GM21619 (cell line): ENCODE data around the gene PICALM.

Source experiments
- ATAC-seq: cut with Tn5 transposase; IDR thresholded peaks from one replicate; pipeline ENCODE4 v1.9.1; 2021; ENCODE audit not compliant: unreplicated experiment

PICALM gene

DNA sequence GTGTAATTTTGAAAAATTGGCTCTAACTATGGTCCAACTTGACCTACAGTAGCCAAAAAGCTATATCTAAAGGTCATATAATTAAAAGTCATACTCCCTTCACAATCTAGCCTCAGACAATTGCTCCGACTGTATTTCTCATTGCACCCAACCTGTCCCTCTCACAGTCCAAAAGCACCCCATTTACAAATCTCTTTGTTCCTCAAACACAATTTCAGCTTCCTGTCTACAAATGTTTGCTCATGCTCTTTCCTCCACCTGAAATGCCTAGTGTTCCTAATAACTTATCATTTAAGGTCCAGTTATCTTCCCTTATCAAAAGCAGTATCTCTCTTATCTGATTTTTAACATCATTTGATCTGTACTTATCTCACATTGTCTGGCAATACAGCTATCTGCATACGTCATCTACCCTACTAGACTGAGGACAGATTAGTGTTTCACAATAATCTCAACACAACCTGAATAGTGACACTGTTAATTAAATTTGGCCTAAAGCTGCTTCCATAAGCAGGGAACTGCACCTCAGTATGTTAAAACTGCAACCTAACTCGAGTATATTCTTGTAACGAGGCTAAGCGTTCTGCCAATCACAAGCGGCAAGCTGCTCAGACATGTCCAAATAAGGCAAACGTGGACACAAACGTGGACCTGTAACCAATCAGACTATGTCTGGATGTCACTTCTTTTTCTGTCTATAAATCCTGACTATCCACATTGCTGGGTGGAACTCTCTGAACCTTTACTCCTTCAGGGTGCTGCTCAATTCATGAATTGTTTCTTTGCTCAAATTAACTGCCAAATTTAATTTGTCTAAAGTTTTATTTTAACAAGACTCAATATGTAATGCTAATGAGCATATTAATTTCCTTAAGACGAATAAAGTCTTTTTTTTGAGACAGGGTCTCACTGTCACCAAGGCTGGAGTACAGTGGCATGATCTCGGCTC, 15.9 kb downstream of the PICALM start:
- no peak for ATAC-seq

DNA sequence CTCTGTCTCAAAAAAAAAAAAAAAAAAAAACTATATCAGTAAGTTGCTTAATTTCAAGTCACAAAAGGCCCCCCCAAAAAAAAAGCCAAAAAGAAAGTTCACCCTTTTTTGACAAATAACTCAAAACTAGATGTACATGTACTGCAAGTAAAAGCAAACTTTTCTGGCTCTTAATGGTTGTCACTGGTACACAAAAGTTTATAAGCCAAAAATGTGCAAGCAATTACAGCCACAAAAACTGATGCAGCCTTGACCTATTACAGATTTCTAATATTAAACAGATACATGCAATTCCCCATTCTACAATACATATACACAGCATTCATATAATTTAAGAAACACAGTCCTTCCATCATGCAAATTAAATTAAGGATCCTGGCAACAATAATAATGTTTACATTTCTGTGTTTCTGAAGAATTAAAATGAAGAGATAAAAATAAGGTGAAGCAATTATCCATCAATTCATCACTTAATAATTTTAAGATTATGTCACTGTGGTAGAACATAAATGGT, 18.6 kb downstream of the PICALM start:
- ATAC-seq: no peak

DNA sequence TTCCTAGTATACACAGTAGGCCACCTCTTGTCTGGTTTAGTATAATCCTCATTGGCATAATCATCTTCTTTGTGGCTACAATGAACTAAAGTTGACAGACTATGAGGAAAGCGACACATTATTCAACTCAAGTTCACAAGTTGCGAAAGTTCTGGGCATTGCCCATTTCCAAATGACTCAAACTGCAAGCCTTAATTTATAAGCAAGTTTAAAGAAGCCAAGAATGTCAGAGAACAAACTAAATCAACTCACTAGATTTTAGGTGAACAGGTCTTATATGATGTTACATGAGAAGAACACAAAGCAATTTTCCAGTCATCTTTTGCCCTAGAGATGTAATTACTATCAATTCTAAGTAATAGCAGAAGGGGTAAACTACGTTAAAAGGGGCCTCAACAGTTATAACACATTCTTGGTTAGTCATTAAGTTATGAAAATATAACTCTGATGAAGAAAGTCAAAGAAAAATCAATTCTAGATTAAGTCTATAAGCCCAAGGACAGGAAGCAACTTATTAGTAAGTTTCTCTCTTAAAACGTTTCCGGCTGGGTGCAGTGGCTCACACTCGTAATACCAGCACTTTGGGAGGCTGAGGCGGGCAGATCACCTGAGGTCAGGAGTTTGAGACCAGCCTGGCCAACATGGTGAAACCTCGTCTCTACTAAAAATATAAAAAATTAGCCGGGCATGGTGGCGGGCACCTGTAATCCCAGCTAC, 21.5 kb downstream of the PICALM start:
- peak; percentile 55 for ATAC-seq

DNA sequence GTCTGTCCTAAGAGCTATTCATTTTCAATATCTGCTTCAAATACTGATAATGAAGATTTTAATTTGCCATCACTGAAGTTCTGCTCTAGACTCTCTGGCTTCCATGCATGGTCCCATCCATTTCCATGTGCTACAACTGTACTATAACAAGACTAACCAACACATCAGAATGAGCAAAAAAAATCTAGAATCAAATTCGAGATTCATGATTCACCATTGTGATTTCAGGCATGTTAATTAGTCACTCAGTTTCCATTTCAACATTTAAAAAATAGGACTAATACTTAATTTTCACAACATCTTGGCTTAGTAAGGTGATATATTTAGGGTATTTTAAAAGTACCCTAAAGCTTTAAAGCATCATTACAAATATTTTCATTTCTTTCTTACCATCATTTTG, 22.8 kb downstream of the PICALM start:
- no peak for ATAC-seq

DNA sequence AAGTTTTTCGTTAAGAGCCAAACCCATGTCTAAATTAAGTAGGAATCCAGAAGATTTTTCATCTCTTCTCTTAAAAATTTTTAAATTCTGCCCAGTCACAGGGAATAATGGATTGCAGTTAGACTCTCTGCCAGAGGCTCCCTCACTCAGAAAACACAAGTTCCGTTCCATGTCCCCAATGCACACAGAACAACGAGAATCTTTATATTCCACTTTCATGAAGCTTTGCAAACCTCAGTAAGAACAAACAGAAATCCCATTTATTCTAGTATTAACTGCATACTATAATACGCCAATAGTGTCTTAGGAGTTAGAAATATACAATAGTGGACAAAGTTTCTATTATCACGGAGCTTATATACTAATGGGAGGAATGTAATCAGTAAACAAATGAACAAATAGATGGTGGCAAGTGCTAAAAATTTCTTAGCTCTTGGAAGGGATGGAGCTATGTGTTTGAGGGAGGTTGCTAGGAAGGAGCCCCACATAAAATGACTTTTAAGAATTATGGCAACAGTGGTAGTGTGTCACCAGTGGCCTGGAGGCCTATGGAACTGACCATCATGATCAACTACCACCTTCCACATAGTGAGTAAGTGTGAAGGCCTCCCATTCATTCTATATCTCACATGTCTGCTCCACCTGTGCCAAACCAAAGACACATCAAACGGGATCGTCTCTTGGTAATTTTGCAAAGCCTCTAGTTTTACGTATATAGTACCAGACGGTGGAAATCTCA, 24.9 kb downstream of the PICALM start:
- no peak for ATAC-seq

DNA sequence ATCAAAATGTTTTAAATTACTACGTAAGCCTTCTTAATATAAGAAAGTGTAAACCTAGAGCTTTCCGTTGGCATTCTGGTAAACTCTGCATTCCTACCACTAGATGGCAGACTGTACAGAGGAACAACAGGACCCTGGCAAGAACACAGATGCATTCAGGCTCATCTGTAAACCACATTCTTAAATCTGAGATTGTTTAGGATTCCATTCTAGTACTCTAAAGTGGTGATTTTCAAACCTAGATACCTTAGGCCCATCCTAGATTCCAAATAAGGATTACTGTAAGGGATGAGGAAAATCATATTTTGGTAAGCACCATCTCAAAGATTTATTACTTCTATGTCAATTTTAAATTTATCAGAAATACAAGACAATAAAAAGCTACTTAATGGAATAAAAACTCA, 26.9 kb downstream of the PICALM start:
- ATAC-seq: peak; percentile 67

DNA sequence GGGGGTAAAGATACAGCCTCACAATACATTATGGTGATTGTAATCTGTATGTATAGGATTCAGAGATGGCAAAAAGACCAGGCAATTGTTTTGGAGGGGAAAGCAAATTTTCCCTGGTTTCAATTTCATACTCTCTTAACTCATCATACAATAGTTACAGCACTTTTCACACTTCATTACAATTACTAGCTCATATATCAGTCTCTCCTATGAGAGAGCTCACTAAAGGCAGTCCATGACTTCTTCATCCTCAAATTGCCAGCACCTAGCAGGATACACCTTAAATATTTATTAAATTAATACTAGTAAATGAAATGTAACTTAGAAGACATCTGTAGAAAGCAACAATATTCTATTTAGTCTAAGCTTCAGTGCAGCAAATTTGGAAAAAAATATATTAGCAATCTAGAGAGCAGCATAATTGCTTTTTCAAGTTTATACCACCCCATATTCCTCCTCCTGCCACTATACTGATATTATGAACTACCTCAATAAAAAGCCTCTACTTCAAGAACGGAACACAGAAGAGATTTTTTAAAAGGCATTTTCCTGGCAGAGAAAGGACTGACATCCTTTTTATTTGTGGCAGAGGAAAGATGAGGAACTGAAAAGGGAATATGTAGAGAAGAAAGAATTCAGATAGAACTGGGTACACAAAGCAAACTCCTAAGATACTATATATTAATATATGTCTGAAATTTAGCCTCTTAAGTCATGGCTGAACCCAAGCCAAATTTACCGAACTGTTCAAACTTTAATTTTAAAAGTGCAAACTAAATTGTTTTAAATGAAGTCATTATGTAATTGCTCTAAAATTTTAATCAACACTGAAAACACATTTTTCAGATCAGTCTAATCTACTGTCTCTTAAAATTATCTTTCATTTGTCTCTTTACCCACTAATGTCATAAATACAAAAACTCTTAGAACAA, 27.7 kb downstream of the PICALM start:
- no peak for ATAC-seq

DNA sequence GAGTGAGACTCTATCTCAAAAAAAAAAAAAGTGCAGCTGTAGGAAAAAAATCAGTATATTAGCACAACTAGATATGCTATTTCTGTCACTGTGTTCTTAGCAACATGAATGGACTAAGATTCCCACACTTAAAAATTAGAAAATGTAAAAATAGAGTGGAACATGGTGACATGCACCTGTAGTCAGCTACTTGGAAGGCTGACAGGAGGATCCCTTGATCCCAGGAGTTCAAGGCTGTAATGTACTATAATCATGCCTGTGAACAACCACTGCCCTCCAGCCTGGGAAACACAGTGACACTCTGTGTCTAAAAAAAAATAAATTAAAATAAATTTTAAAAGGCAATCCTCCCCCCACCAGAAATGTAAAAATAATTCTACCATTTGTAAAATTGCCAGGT, 29.8 kb downstream of the PICALM start:
- ATAC-seq: no peak

DNA sequence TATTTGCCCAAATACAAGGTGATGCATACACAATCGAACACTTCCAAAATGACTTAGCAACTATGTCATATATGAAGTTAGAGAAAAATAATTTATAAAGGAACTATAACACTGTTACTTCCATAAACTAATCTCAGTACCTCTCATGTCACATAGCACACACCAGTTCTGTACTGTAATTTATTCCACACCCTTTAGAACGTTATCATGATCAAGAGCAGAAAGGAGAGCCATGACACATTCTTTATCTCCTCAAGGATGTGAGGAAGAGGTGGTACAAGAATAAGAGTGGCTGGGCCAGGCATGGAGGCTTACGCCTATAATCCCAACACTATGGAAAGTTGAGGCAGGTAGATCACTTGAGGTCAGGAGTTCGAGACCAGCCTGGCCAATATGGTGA, 31.1 kb downstream of the PICALM start:
- ATAC-seq: no peak

DNA sequence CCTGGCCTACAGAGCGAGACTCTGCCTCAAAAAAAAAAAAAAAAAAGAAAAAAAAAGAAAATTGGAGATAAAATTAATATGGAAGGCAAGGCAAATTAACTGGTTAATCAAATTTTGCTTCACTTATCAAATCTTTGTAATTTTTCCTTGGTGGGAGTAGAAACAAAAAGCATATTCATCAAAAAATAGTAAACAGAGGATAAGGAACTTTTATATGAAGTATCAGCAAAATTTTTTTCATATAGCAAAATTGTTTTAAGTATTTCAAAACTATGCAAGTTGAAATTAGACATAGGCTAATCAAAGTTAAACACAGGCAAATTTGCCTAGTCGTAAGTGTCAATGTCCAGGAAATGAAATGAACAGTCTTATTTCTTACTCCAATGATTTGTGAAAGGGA, 33.0 kb downstream of the PICALM start:
- ATAC-seq: no peak

DNA sequence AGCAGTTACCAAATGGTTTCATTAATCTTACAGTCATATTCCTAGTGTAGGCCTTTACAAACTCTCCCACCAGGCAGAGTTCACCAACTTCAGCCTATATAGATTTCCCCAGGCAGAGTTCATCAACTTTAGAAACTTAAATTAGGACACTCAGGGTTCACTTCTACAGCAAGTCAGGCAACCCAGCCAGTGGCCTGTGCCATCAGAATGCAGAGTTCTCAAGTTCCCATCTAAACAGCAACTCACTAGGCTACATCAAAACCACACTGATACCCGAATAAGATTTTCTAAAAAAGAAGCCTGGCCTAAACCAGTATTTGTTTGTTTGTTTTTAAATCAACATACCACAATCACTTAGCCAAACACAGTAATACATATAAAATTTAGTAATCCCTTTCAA, 33.7 kb downstream of the PICALM start:
- ATAC-seq: no peak

DNA sequence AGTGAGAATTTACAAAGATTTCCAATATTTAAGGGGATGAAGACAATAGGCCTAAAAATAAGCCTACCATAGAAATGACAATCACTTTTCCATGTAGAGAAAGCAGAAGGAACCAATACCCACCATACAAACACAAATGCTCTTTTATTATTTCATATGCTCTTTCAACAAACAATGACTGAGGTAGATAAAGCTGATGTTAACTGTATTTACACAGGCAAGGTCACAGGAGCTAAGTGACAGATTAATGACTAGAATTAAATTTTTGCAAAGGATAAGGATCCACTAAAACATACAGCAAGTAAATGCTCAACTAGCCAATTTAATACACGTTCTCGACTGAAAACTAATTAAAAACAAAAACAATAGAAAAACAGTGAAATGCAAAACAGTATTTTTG, 34.2 kb downstream of the PICALM start:
- no peak for ATAC-seq

DNA sequence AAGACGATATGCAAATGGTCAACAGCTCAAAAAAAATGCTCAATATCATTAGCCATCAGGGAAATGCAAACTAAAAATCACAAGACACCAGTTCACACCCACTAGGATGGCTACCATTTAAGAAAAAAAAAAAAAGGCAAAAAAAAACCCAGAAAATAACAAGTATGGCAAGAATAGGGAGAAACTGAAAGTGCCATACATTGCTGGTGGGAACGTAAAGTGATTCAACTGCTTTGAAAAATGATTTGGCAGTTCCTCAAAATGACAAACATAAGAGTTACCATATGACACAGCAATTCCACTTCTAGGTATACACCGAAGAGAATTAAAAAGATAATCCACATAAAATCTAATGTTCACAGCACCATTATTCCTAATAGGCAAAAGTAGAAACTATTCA, 47.5 kb downstream of the PICALM start:
- no peak for ATAC-seq

DNA sequence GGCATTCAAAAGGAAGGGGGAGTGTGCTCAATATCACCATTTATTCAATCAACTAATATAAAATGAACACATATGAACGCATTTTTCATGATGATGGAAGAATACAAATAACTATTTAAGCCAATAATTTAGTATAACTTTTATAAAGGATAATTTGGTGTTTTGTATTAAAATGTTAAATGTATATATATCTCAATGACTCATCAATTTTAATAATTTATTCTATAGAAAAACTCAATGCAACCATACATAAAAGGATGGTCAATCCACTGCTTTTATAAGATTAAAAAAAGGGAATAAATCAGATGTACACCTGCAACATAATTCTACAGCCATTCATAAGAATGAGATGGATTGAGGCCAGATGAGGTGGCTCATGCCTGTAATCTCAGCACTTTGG, 50.6 kb downstream of the PICALM start:
- ATAC-seq: no peak

DNA sequence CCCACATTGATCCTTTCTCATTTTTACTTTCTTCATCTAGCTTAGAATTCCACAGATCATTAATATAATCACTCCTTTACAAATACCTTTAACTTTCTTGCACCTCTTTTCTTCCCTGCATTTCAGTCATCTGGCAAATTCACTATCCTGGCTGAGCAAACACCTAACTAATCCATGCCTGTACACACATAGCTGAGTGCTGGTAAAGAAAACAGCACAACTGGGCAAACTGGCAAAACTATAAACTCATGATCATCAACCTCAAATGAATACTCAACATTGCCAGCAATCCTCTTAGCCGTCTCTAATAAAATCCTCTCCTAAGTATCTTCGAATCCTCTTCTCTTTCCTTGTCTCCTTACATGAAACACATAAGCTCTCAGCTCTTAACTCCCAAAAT, 52.4 kb downstream of the PICALM start:
- ATAC-seq: no peak

DNA sequence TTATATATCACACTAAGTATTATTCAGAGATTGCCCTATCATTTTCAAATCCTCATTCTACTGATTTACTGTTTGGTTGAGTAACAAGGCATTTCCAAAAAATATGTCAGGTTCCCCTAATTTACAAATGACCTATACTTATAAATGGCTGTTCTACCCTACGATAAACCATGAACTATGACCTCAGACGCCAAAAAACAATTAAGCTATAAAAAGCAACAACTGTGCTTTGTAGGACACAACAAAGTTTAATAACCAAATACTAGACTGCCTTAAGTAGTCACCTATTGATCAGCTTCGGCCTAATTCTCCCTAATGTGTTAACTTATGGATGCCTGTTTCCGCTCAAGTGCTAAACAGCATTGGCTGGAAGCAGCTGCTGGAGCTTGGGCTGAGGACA, 53.2 kb downstream of the PICALM start:
- ATAC-seq: no peak

DNA sequence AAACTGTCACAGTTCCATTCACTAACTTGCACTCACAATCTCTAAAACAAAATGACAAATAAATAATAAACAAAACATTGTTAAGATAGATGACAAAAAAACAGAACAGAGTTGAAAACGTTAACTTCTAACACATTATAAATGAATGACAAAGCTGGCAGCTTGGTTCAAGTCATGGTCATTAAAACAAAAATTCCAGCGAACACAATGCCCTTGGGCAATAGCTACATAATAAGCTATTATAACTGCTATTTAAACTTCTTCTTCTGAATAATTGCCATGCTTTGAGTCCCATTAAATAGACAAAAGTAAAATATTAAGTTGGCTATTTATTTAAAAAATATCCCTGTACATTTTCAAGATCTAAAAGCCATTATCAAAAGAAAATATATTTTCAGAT, 54.7 kb downstream of the PICALM start:
- ATAC-seq: no peak

DNA sequence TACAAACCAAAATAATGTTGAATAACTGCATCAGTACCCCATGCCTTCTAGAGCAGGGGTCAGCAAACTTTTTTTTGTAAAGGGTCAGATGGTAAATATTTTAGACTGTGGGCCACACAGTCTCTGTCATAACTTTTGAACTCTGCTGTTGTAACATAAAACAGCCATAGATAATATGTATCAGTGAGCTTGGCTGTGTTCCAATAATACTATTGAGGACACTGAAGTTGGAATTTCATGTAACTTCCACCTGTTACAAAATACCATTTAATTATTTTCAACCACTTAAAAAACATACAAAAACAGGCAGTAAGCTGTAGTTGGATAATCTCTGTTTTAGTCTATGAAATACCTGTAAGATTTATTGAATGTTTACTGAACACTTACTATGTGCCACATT, 55.2 kb downstream of the PICALM start:
- ATAC-seq: no peak

DNA sequence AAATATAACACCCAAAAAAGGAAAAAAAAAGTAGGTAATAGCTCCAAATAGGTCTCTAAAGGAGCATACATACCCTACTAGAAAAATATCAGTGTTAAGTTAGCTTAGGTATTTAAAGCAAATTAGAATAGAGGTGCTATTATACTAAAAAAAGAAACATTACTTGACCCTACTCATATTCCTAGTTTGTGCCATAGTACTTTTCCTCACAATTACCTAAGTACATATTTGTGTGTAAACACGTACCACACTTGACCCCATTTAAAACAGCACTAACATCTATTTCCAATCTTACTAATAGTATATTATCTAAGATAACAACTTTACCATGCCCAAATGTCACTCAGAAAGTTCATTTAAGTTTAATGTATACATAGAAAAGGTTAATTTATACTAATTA, 57.7 kb downstream of the PICALM start:
- ATAC-seq: no peak

DNA sequence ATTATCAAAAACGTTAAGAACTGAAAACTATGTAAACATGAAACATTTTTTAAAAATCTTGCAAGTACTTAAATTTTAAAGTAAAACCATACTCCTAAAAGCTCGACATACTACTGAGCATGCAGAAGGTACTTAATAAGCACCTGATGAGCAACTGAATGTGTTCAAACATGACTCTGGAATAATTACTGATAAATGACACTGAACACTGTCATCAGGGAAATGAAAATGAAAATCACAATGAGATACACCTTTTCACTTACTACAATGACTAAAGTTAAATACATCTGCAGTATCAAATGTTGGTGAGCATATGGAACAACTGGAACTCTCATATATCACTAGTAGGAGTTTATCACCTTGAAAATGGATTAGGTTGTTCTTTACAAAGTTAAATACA, 65.2 kb downstream of the PICALM start:
- no peak for ATAC-seq
